Germinal center (tissue), 1 donor: ENCODE data around the gene DBNDD1.
"Not testable (repeated sequence)": the region's sequence is repeated elsewhere in the genome, so short reads cannot be mapped to it uniquely, and the experiment has no call there.

Experiments
- DNase-seq: peaks from one replicate; pipeline ENCODE4 v3.0.0; 2012; ENCODE audit warnings: mixed read lengths, low spot score

The DBNDD1 gene

DNA sequence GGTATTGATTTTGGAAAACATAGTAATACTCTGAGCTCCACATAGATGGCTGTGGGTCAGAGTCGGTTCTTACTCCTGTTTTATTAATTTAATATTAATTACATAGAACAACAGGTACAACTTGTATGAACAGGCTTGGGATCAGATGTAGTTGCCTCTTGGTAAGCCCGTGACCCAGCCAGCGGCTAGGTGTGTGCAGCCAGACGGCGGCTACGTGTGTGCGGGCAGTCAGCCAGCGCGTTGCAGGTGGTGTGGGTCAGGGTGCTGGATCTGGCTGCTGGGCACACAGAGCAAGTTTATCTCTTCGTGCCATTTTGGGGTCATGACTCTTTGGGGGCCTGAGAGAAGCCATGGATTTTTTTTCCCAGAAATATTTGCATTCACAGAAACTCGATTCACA is 30.3 kb downstream of the DBNDD1 start:
- DNase-seq, result no peak

GRCh38 chr16:89987169-89987568 is 32.1 kb downstream of the DBNDD1 start:
- DNase-seq, result no peak

GRCh38 chr16:89986600-89986999 is 32.7 kb downstream of the DBNDD1 start:
- DNase-seq, result no peak

DNA sequence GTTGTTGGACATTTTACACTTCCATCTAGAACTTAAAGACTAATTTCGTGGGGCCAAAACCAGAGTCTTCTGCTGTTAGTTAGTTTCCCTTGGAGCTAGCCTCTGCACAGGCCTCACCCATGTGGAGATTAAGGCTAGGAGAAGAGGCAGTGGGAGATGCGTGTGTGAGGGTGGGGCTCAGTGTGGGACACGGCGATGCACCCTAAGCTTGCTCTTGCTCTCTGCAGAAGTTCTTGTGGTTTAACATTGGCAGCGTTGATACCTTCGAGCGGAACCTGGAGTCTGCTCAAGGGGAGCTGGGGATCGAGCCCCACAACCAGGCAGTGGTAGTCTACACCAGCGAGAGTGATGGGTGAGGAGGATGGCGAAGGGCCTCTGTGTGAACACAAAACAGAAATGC is 34.0 kb downstream of the DBNDD1 start:
- no peak for DNase-seq

- DNase-seq, result no peak
Measured at GRCh38 chr16:89984216-89984615, 35.0 kb downstream of the DBNDD1 start.

GRCh38 chr16:89983536-89983935 is 35.7 kb downstream of the DBNDD1 start:
- no peak for DNase-seq

- no peak for DNase-seq
Measured at GRCh38 chr16:89982318-89982717, 36.9 kb downstream of the DBNDD1 start.

GRCh38 chr16:89981414-89981813 is 37.8 kb downstream of the DBNDD1 start:
- no peak for DNase-seq

- no peak for DNase-seq
Measured at GRCh38 chr16:89974870-89975269, 44.4 kb downstream of the DBNDD1 start.

GRCh38 chr16:89973654-89974335 is 45.5 kb downstream of the DBNDD1 start:
- DNase-seq, result no peak

DNA sequence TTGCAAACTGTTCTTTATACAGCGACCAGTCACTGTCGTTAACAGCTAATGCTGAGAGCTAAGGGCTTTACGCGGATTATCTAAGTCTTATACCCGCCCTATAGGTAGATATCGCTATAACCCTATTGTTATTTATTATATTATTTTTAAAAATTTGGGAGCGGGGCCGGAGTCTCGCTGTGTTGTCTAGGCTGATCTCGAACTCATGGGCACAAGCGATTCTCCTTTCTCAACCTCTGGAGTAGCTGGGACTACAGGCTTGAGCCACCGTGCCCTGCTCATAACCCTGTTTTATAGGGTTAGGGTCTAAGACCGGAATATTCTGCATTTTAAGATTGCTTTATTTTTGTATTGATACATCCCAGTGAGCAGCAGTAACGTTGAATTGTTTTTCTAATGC is 46.0 kb downstream of the DBNDD1 start:
- DNase-seq, result no peak

DNA sequence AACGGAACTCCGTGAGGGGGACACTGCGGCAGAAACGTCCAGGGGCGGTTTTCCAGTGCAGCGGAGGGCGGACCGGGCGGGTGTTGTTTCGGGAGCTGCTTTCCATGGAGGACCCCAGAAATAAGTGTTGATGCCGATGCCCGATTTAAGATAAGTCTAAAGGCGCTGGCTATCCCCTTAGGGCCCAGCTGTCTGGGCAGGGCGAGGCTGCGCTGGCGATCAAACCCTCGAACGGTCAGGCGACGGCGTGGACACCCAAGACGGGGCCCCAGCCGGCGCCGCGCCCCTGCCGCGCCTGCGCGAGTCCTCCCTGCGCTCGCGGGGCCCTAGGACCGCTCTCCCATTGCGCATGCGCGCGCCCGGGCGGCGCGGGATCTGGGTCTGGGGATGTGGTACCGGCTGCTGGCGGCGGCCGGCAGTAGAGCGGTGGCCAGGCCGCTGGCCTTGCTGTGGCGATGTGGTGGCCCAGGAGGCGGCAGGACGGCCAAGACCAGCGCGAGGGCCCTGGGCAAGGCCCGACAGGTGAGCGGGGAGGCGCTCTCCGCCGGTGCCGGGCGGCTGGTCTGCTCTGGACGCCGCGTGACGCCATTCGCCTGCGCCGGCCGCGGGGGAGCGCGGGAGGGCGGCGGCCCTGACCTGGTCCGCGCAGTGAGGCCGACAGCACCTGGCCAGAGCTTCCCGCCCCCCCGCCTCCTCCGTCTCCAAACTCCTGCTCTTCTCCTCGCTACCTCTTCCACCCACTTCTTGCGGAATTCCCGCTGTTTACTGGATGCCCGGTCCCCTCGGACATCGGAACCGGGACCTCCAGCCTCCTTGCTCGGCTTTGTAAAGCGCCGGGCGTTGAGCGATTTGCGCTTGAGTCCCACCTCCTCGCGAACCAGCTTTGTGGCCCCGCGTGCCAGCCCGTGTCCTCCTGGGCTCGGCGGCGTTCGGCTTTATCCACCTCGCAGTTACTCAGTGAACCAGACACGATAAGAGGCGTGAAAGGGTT is 46.7 kb downstream of the DBNDD1 start:
- DNase-seq, result peak; percentile 100

DNA sequence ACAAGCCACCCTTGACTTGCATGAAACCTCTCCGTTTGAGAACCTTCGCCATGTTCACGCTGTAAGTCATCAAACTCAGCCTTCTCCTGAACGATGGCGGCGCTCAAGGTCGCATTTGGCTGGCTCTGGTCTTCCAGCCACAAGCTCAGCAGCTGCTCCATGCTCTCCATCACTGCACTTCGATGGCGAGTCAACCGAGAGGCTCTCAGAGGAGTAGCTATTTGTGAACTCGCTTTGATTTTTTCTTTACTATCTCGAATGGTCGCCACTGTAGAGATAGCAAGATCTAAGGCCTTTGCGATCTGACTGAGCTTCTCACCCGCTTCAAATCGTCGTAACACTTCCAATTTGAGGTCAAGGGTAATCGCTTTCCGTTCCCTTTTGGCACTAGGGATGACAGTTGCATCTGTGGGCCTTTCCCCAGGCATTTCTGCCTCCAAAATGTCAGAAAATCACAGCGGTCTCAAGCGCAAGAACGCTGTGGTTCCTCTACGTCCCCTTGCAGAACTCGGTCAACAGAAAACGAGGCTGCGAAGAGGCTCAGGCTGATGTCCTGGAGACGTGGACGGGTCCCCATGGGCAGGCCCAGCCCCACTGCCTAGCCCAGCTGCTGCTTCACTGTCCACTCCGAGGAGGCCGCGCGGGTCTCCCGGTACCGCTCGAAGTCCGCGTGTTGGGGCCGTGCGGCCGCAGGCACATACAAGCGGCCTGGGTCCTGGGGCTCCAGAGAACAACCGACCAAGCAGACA is 47.6 kb downstream of the DBNDD1 start:
- DNase-seq, result no peak

GRCh38 chr16:89969741-89970410 is 49.4 kb downstream of the DBNDD1 start:
- DNase-seq, result no peak

- not testable (repeated sequence) for DNase-seq
Measured at GRCh38 chr16:89968074-89968473, 51.2 kb downstream of the DBNDD1 start.

DNA sequence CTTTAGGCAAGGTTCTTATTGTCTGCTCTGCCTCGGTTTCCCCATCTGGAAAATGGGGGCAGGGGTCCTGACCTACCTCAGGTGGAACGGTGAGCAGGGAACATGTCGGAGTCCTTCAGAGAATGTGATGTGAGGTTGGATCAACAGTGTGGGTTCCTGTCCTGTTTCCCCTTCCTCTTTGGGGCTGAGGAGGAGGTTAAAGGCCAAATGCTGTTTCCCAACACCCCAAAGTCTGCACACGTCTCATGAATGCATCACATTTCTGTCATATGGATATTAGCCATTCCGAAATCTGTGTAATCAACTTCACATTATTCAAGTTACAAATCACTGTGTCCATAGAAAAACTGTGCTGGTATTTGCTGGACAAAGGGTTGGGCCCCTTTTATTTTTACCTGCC is 51.8 kb downstream of the DBNDD1 start:
- DNase-seq, result not testable (repeated sequence)

DNA sequence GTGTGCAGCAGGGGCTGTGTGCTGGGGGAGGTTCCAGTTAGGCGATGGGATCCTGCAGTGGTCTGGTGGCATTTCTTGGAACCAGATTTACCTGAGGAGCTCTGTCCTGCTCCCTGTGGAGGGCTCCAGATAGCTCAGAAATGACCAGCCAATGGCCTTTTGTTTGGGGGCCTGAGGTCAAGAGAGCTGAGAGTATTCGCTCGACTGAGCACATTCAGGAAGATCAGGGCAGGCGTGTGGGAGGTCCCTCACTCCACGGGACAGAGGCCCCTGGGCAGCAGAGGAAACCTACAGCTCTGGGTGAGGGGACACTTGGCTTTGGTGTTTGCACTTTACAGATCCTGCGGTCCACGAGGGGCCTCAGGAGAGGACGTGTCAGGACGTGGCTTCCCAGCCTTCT is 52.5 kb downstream of the DBNDD1 start:
- DNase-seq, result no peak

GRCh38 chr16:89965447-89966225 is 53.6 kb downstream of the DBNDD1 start:
- no peak for DNase-seq

GRCh38 chr16:89964201-89964600 is 55.1 kb downstream of the DBNDD1 start:
- DNase-seq, result no peak

GRCh38 chr16:89962754-89963498 is 56.3 kb downstream of the DBNDD1 start:
- DNase-seq, result no peak
